ENCODE data around the gene EFNA2.
A peak's percentile ranks its signal among the peaks of the same experiment; 100 is the strongest.

EFNA2 gene

DNA sequence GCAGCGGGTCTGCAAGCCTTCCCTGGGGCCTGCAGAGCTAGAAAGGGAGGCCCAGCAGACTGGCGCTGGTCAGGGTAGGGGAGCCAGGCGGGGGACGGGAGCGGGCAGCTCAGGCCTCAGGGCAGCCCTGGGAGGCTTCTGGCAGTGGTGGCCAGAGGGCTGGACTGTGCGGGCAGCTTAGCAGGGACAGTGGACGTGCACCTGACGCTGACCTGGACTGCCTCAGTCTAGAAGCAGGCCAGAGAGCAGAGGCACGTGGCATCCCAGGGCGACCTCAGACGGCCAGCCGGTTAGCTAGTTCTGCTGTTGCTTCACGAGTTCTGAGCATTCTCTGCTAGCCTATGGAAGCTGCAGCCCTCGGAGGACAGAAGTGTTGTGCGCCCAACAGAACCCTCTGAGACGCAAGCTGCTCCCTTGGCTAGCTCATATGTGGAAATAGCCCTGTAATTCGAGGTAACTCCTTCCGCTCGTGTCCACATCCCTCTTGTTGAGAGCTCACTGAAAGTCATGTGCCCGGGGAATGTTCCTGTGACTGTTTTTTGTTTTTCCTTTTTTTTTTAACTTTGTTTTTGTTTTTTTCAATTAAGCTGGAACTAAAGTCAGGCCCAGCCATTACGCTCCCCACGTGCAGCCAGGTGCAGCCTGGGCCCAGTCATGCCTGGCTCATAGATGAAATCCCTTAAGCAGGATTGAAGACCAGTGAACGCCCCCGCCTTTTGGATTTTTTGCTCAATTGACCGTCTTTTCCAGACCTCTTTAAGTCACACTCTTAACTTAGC lies 12.2 kb upstream of the EFNA2 start:
- TF ChIP-seq, protein P1, sequence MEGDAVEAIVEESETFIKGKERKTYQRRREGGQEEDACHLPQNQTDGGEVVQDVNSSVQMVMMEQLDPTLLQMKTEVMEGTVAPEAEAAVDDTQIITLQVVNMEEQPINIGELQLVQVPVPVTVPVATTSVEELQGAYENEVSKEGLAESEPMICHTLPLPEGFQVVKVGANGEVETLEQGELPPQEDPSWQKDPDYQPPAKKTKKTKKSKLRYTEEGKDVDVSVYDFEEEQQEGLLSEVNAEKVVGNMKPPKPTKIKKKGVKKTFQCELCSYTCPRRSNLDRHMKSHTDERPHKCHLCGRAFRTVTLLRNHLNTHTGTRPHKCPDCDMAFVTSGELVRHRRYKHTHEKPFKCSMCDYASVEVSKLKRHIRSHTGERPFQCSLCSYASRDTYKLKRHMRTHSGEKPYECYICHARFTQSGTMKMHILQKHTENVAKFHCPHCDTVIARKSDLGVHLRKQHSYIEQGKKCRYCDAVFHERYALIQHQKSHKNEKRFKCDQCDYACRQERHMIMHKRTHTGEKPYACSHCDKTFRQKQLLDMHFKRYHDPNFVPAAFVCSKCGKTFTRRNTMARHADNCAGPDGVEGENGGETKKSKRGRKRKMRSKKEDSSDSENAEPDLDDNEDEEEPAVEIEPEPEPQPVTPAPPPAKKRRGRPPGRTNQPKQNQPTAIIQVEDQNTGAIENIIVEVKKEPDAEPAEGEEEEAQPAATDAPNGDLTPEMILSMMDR (conservative IDR thresholded peaks at IDR 0.05; ENCODE audit: control insufficient read depth, insufficient read depth, low read depth, low read length) = no peak
- DNase-seq (ENCODE audit: low read depth) = peak; percentile 46
- no peak overlapping the region for H3K4me3 ChIP-seq (ENCODE audit: control insufficient read depth, low read depth, low read length)

DNA sequence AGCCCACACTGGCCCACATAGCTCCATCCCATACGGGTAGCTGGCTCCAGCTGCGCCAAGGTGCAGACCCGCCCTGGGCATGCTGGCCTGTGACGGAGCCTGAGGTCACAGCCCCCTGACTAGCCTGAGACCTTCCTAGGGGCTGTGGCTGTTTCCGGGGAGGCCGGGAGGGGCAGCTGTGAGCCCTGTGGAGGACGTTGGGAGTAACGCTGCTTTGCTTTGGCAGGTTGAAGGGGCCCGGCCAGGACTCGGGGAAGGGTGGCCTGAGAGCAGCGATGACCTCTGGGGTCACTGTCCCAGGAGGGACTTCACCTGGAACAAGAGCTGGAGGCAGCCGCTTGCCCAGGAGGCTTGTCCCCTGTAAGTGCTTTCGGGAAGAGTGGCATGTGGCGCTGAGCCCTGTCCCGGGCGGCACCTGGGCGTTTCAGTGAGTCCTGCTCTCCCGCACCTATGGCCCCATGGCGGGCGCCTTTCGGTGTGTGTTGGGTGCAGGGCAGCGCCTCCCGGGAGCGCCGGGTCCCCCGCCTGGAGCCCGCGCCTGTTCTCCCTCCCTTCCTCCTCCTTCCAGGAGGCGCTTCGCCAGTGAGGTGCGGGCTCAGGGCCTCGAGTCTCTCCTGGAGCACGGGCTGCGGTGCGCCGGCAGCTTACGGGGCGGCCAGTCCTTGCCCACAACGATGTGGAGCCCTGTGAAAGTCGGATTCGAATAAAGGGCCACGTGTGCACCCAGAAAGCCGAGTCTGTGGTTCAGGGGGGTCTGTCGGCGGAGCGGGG lies 11.4 kb upstream of the EFNA2 start:
- peak overlapping the region; percentile 25 for H3K4me3 ChIP-seq (ENCODE audit: control insufficient read depth, low read depth, low read length)
- TF ChIP-seq, protein P1 (conservative IDR thresholded peaks at IDR 0.05; ENCODE audit: control insufficient read depth, insufficient read depth, low read depth, low read length) = no peak
- no peak for DNase-seq (ENCODE audit: low read depth)

DNA sequence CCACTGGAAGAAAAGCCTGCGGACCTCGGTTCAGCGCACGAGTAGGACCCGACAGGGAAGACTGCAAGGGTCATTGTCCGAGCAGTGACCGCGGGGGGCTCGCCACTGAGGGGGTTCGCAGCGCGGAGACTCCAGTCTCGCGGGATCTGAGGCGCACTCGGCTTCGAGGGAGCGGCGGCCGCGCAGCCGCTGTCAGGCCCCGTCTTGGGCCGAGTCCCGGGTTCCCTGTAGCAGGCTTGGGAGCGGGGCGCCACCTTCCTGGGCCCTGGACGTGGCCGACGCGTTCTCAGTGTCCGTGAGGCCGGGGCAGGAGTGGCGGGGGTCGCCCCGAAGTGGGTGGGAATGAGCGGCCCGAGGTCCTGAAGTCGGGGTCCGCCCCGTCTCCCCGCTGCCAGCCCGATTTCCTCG lies 10.8 kb upstream of the EFNA2 start:
- DNase-seq (ENCODE audit: low read depth) = no peak

DNA sequence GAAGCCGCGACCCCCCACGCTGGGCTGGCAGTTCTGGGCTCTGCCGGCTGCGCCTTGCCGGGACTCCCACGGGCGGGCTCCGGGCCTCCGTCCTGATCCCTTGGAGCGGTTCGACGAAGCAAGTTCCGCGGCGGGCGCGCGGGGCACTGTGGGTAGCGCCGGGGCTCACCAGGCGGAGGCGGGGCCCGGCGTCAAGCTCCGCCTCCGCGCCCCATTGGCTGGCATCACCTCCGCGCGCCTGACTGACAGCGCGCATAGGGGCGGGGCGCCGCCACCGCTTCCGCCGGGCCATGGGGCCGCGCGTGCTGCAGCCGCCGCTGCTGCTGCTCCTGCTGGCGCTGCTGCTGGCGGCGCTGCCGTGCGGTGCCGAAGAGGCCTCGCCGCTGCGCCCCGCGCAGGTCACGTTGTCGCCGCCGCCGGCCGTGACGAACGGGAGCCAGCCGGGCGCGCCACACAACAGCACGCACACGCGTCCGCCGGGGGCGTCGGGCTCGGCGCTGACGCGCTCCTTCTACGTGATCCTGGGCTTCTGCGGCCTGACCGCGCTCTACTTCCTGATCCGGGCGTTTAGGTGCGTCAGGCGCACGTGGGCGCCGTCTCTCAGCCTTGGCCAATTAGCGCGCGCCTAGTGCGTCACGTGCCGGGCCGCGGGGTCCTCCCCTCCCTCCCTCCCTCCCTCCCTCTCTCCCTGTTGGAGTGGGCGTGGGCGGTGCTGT lies 10.3 kb upstream of the EFNA2 start, which contains the start of gene FAM174C:
Gene FAM174C (plus strand): TSS at position 271 of the 716 bp plus-strand sequence. CDS start 20 bp downstream, at position 291.
- TF ChIP-seq, protein P1 (conservative IDR thresholded peaks at IDR 0.05; ENCODE audit: control insufficient read depth, insufficient read depth, low read depth, low read length) = no peak
- peak; percentile 97 for DNase-seq (ENCODE audit: low read depth)

More for the DNA sequence above, 10.8 kb upstream of the EFNA2 start:
- TF ChIP-seq, protein P1 (conservative IDR thresholded peaks at IDR 0.05; ENCODE audit: control insufficient read depth, insufficient read depth, low read depth, low read length) = no peak
- H3K4me3 ChIP-seq (ENCODE audit: control insufficient read depth, low read depth, low read length) = peak overlapping the region; percentile 25

DNA sequence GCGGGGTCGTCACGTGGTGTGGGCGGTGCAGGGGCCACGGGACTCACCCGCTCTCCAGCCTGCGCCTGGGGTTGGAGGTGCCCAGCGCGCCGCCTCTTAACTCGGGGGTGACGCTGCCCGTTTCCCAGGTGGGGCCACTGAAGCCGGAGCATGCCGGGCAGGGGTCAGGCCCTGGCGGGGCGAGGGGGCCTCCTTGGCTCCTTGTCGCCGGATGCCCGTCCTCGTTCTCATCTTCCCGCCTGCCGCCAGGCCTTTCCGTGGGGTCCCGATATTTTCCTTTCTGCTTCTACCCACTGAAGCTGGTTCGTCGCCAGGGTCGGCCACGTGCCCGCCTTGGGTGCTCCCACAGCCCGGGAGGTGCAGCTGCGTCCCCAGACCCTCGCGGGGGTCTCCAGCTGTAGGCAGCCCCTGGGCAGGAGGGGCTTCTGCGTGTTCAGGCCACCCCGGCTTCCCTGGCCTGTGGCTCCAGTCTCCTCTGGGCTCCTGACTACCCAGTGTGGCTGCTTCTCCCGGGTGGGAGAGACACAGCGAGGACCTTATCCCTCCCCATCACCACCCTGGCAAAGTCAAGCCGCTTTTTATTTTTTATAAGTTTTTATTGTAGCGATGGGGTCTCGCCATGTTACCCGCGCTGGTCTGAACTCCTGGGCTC lies 9.6 kb upstream of the EFNA2 start:
- DNase-seq (ENCODE audit: low read depth) = no peak
- TF ChIP-seq, protein P1 (conservative IDR thresholded peaks at IDR 0.05; ENCODE audit: control insufficient read depth, insufficient read depth, low read depth, low read length) = no peak
- H3K4me3 ChIP-seq (ENCODE audit: control insufficient read depth, low read depth, low read length) = peak overlapping the region; percentile 60

More for the DNA sequence above, 10.3 kb upstream of the EFNA2 start, which contains the start of gene FAM174C:
- H3K4me3 ChIP-seq (ENCODE audit: control insufficient read depth, low read depth, low read length) = peak within 1 kb of the TSS; percentile 60

DNA sequence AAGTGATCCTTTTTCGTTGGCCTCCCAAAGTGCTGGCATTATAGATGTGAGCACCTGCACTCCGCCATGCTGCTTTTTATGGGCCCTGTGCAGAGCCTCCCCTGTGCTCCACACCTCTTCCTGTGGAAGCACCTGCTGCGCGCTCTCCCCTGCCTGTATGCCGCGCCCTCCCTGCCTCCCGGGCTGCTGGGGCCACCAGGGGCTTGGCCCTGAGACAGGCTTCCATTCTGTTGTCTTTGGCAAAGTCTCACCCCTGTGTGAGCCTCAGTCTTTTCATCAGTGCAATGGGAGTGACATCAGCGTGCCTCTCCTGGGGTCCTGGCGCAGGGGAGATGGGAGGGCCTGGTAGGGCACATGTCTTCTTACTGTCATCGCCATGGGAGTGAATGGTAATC lies 9.0 kb upstream of the EFNA2 start:
- H3K4me3 ChIP-seq (ENCODE audit: control insufficient read depth, low read depth, low read length) = peak overlapping the region; percentile 60
- TF ChIP-seq, protein P1 (conservative IDR thresholded peaks at IDR 0.05; ENCODE audit: control insufficient read depth, insufficient read depth, low read depth, low read length) = no peak
- DNase-seq (ENCODE audit: low read depth) = no peak
